ENCODE results near the gene ZNF688.
A peak's percentile ranks its signal among the peaks of the same experiment; 100 is the strongest.
"Not testable (repeated sequence)": the region's sequence is repeated elsewhere in the genome, so short reads cannot be mapped to it uniquely, and the experiment has no call there.

The ZNF688 gene

DNA sequence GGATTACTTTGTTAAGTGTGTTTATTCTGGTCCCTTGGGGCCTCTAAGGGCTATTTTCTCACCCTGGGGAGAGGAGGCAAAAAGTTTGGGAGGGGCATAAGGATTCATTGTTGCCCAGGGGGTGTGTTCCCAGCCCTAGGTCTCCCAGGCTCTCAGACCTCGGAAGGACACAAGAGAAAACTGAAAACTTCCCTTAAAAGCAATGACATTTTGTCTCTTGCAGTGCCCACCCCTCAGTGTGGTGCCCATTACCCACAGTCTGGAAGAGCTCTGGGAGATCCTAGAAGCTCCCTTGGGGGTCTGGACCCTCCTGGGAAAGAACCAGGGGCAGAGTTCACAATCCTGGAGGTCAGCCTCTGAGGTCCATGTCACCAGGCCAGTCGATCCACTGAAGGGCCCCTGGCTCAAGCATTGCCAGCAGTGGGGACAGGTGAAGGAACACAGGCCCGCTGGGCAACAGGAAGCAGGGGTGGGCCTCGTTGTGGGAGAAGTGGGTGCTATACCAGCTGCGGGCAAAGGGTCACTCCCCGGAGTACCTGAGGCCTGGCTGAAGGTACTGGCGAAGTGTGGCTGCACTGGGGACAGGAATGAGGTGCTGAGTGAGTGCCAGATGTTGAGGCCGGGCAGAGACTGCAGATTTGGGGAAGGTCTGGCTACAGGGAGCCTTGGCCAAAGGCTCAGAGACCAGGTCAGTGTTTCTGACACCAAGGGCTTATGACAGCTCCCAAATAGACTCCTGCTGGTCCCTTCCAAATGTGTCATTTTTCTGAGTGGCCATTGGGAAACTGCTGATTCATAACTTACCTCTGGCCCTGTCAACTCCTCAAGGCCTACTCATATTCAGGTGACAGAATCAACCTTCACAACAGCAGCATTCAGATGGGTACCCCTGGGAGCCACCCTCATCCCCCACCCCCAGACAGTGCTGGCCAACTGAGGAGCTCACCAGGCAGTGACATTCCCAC lies 32.2 kb downstream of the ZNF688 start:
- in situ Hi-C loops (cut with MboI; ENCODE audit: low pct_unique_long_range_greater_than_20kb, low sequenced_read_pairs) = no loop called here
- no peak for DNase-seq

- DNase-seq; in situ Hi-C loops (cut with MboI; ENCODE audit: low pct_unique_long_range_greater_than_20kb, low sequenced_read_pairs): not testable (repeated sequence)
Measured at GRCh38 chr16:30536391-30537024, 35.0 kb downstream of the ZNF688 start.

DNA sequence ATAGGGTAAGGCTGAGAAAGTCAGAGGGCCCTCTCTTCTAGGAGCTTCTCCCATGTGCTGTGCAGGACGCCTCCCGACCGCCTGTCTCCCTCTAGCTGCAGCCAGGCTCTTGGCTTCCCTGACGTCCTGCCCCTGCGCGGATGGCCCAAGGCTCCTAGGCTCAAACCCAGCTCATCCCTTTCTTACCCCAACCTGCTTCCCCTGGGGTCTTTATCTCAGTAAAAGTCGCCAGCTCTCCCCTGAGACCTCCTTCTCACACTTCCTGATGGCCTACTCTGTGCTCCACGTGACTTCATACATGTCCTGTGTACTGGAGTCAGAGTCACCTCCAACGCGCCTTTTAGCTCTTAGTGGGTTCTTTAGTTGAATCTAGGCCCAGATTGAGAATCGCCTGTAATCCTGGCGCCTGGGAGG lies 35.7 kb downstream of the ZNF688 start:
- DNase-seq = peak; percentile 69

DNA sequence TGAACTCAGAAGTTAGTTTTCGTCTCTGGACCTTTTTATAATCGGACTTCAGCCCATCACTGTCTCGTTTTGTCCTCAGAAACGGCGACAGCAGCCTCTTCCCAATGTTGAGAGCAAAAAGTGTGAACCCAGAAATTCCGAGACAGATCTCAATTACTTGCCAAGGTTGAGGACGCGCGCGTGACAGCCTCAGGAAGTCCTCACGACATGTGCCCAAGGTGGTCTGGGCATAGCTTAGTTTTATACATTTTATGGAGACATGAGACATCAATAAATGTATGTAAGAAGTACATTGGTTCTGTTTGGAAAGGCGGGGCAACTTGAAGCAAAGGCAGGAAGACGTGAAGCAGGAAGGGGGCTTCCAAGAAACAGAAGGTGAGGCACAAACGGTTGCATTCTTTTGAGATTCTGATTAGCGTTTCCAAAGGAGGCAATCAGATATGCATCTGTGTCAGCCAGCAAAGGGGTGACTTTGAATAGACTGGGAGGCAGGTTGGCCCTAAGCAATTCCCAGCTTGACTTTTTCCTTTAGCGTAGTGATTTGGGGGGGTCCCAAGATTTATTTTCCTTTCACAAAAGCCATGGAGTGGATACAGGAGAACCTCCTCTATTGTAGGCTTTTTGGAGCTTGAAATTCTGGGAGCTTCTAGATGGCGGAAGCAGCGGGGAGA lies 36.3 kb downstream of the ZNF688 start:
- DNase-seq = no peak

More for the DNA sequence above, 35.7 kb downstream of the ZNF688 start:
- in situ Hi-C loops (cut with MboI; ENCODE audit: low pct_unique_long_range_greater_than_20kb, low sequenced_read_pairs) = no loop called here

DNA sequence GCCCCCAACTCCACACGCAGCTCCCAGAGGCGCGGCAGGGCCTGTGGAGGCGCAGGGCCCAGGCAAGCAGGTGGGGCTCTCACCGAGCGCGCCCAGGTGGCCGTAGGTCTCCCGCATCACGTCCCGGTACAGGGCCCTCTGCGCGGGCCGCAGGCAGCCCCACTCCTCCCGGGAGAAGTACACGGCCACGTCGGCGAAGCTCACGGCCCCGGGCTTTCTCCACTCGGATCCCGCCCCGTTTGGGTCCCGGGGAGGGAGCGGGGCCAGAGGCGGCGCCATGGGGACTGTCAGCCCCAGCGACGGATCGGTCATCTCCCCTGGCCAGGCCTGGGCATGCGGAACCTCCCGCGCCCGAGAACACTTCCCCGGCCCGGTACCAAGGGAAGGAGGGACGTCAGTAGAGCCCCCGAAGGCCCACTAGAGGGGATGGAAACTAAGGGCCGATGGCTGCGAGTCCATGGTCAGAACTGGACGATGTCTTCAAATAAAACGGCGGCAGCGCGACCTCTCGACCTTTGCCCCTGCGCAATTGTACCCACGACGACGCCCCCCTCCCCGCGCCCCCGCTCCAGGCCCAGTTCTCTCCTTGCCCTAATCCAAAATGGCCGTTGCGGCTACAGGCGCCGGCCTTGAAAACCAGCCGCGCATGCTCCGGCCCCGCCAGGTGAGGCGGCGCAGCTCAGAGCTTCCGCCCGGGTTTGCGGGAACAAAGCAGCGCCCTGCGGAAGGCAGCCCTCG lies 37.0 kb downstream of the ZNF688 start, which contains the start of gene ZNF747:
Gene ZNF747, minus strand, starts transcription at position 491 of the 738 bp plus-strand sequence. Its CDS starts 179 bp downstream, at position 312.
- in situ Hi-C loops (cut with MboI; ENCODE audit: low pct_unique_long_range_greater_than_20kb, low sequenced_read_pairs) = no loop called here
- peak; percentile 87 for DNase-seq

More for the DNA sequence above, 36.3 kb downstream of the ZNF688 start:
- in situ Hi-C loops (cut with MboI; ENCODE audit: low pct_unique_long_range_greater_than_20kb, low sequenced_read_pairs) = no loop called here

- in situ Hi-C loops (cut with MboI; ENCODE audit: low pct_unique_long_range_greater_than_20kb, low sequenced_read_pairs) = no loop called here
- DNase-seq = peak; percentile 47
Measured at GRCh38 chr16:30533748-30534367, 37.7 kb downstream of the ZNF688 start.

DNA sequence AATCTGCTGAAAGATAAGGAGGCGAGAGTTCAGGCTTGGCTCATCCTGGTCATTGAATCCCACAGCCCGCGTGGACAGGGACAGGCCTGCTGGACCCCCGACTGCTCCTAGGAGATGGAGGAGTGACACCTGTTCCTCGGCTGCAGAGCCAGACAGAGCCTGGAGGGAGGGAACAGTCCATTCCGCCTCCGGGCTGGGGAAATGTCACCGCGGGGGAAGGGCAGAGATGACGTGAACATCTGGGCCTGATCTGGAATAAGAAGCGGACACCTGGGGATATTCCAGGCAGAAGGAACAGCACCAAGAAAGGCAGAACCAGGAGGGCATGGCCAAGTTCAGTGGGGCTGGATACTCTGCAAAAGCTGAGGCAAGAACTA lies 38.4 kb downstream of the ZNF688 start:
- in situ Hi-C loops (cut with MboI; ENCODE audit: low pct_unique_long_range_greater_than_20kb, low sequenced_read_pairs) = no loop called here
- DNase-seq = no peak

GRCh38 chr16:30532285-30533145 lies 39.0 kb downstream of the ZNF688 start:
- DNase-seq = no peak
- in situ Hi-C loops (cut with MboI; ENCODE audit: low pct_unique_long_range_greater_than_20kb, low sequenced_read_pairs) = no loop called here

- DNase-seq = no peak
- in situ Hi-C loops (cut with MboI; ENCODE audit: low pct_unique_long_range_greater_than_20kb, low sequenced_read_pairs) = no loop called here
Measured at GRCh38 chr16:30530163-30531037, 41.1 kb downstream of the ZNF688 start.

DNA sequence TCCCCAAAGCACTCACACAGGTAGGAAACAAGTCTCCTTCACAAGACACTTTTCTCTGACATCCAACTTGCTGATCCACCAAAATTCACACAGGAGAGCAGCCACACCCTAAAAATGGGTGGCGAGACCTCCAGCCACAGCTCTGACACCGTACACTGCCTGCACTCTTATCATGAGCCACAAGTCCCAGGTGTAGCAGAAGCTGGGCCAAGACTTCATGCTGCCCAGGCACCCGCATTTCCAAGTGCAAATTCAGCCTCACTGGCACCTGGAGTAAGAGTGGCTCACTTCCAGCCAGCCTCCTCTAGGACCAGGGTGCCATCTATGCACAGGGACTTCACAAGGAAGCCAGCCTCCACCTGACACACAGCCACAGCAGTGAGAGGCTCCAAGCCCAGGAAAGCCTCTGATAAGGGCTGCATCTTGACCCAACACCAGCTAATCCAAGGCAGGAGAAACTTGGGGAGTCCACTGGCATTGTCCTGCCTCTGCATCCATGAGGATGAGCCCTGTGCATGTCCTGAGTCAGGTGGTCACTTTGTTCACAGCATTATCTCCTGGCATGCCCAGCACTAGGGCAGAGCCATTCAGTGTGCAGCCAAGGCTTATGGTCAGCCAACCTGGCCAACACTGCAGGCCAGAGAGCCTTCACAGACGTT lies 42.6 kb downstream of the ZNF688 start:
- no peak for DNase-seq
- in situ Hi-C loops (cut with MboI; ENCODE audit: low pct_unique_long_range_greater_than_20kb, low sequenced_read_pairs) = no loop called here

- DNase-seq = peak; percentile 81
- in situ Hi-C loops (cut with MboI; ENCODE audit: low pct_unique_long_range_greater_than_20kb, low sequenced_read_pairs) = no loop called here
Measured at GRCh38 chr16:30527635-30528178, 43.8 kb downstream of the ZNF688 start.

GRCh38 chr16:30526823-30527634 lies 44.5 kb downstream of the ZNF688 start:
- DNase-seq = peak; percentile 99
- in situ Hi-C loops (cut with MboI; ENCODE audit: low pct_unique_long_range_greater_than_20kb, low sequenced_read_pairs) = no loop called here

GRCh38 chr16:30526137-30526822 lies 45.2 kb downstream of the ZNF688 start, which contains the start of gene ZNF768:
Gene ZNF768 (minus strand): TSS chr16:30526566. CDS start chr16:30526413, 153 bp downstream.
- DNase-seq = peak; percentile 51
- in situ Hi-C loops (cut with MboI; ENCODE audit: low pct_unique_long_range_greater_than_20kb, low sequenced_read_pairs) = no loop called here

GRCh38 chr16:30525844-30526136 lies 45.7 kb downstream of the ZNF688 start:
- in situ Hi-C loops (cut with MboI; ENCODE audit: low pct_unique_long_range_greater_than_20kb, low sequenced_read_pairs) = no loop called here
- DNase-seq = no peak

Data from KBM-7 (cell line).